H9 (cell line): ENCODE measurements around the gene WFIKKN1. TPM values are rescaled to one million over a fixed set of nuclear protein-coding genes. Genes with fewer than 3 reads are reported as not detected.

Experiments used
- DNase-seq: peaks from one replicate; pipeline ENCODE4 v3.0.0-alpha.2; 2017
- H2AFZ ChIP-seq: one replicate; pipeline ENCODE4 v1.6.1; 2013; ENCODE audit warnings: mild to moderate bottlenecking, low read length, control low read depth, moderate library complexity
- H2AK5ac ChIP-seq: 2 replicates; pipeline ENCODE4 v1.6.1; 2013; ENCODE audit warnings: low read length, control low read depth, mixed read lengths; ENCODE audit not compliant: insufficient read length
- H2BK120ac ChIP-seq: one replicate; pipeline ENCODE4 v1.6.1; 2013; ENCODE audit warnings: low read depth, mild to moderate bottlenecking, low read length, control low read depth, inconsistent platforms; ENCODE audit not compliant: poor library complexity, severe bottlenecking
- H2BK12ac ChIP-seq: 2 replicates; pipeline ENCODE4 v1.6.1; 2013; ENCODE audit warnings: low read length, control low read depth, mixed read lengths, low read depth; ENCODE audit not compliant: insufficient read length
- H2BK15ac ChIP-seq: 2 replicates; pipeline ENCODE4 v1.6.1; 2013; ENCODE audit warnings: low read depth, low read length, control low read depth
- H2BK20ac ChIP-seq: one replicate; pipeline ENCODE4 v1.6.1; 2013; ENCODE audit warnings: low read depth, mild to moderate bottlenecking, low read length, control low read depth, inconsistent platforms; ENCODE audit not compliant: poor library complexity, severe bottlenecking
- H2BK5ac ChIP-seq: 2 replicates; pipeline ENCODE4 v1.6.1; 2013; ENCODE audit warnings: low read length, control low read depth, mixed read lengths; ENCODE audit not compliant: insufficient read length
- H3K14ac ChIP-seq: 2 replicates; pipeline ENCODE4 v1.6.1; 2013; ENCODE audit warnings: low read length, control low read depth; ENCODE audit not compliant: insufficient read depth
- H3K18ac ChIP-seq: 2 replicates; pipeline ENCODE4 v1.6.1; 2013; ENCODE audit warnings: low read depth, mild to moderate bottlenecking, mixed read lengths, low read length, control low read depth; ENCODE audit not compliant: insufficient read length
- H3K23ac ChIP-seq: 2 replicates; pipeline ENCODE4 v1.6.1; 2013; ENCODE audit warnings: low read length, control low read depth, mixed read lengths, low read depth; ENCODE audit not compliant: insufficient read length
- H3K23me2 ChIP-seq: 2 replicates; pipeline ENCODE4 v1.6.1; 2013; ENCODE audit warnings: low read depth, mild to moderate bottlenecking, mixed read lengths, low read length, control low read depth; ENCODE audit not compliant: insufficient read length, poor library complexity, severe bottlenecking
- H3K27ac ChIP-seq: 2 replicates; pipeline ENCODE4 v1.5.1; 2013; ENCODE audit warnings: low read length, control low read depth, mixed read lengths, low read depth; ENCODE audit not compliant: insufficient read length
- H3K27me3 ChIP-seq: 2 replicates; pipeline ENCODE4 v1.6.1; 2013; ENCODE audit warnings: low read length, control low read depth, inconsistent platforms; ENCODE audit not compliant: insufficient read depth
- H3K4ac ChIP-seq: 2 replicates; pipeline ENCODE4 v1.6.1; 2013; ENCODE audit warnings: low read depth, mild to moderate bottlenecking, control low read depth, inconsistent platforms, low read length, moderate library complexity
- H3K4me1 ChIP-seq: 2 replicates; pipeline ENCODE4 v1.6.1; 2013; ENCODE audit warnings: low read length, control low read depth, inconsistent platforms; ENCODE audit not compliant: insufficient read depth
- H3K4me2 ChIP-seq: 2 replicates; pipeline ENCODE4 v1.6.1; 2013; ENCODE audit warnings: low read length, control low read depth, mixed read lengths; ENCODE audit not compliant: insufficient read length, insufficient read depth
- H3K56ac ChIP-seq: 2 replicates; pipeline ENCODE4 v1.6.1; 2013; ENCODE audit warnings: low read depth, mild to moderate bottlenecking, mixed read lengths, low read length, control low read depth; ENCODE audit not compliant: insufficient read length
- H3K79me1 ChIP-seq: 2 replicates; pipeline ENCODE4 v1.6.1; 2013; ENCODE audit warnings: low read depth, mild to moderate bottlenecking, moderate library complexity, low read length, control low read depth, inconsistent platforms; ENCODE audit not compliant: insufficient read depth, poor library complexity, severe bottlenecking
- H3K79me2 ChIP-seq: 2 replicates; pipeline ENCODE4 v1.6.1; 2013; ENCODE audit warnings: low read length, control low read depth, inconsistent platforms; ENCODE audit not compliant: insufficient read depth
- H3K9ac ChIP-seq: 2 replicates; pipeline ENCODE4 v1.6.1; 2013; ENCODE audit warnings: low read length, control low read depth, mixed read lengths; ENCODE audit not compliant: insufficient read length; ENCODE audit errors: extremely low read depth
- H3K9me3 ChIP-seq: one replicate; pipeline ENCODE4 v1.6.1; 2013; ENCODE audit warnings: low read depth, low read length, inconsistent platforms; ENCODE audit not compliant: control insufficient read depth
- H3T11ph ChIP-seq: one replicate; pipeline ENCODE4 v1.6.1; 2013; ENCODE audit warnings: mild to moderate bottlenecking, low read length, control low read depth, inconsistent platforms
- H4K20me1 ChIP-seq: one replicate; pipeline ENCODE4 v1.6.1; 2013; ENCODE audit not compliant: control insufficient read depth, insufficient read length, insufficient read depth
- H4K5ac ChIP-seq: 2 replicates; pipeline ENCODE4 v1.6.1; 2013; ENCODE audit warnings: low read depth, mild to moderate bottlenecking, mixed read lengths, low read length, control low read depth; ENCODE audit not compliant: insufficient read length
- H4K8ac ChIP-seq: replicated peaks from 2 replicates; pipeline ENCODE4 v1.6.1; 2013; ENCODE audit warnings: low read length, control low read depth, mixed read lengths, low read depth; ENCODE audit not compliant: insufficient read length
- H4K91ac ChIP-seq: 2 replicates; pipeline ENCODE4 v1.6.1; 2013; ENCODE audit warnings: low read depth, mild to moderate bottlenecking, moderate library complexity, mixed read lengths, low read length, control low read depth; ENCODE audit not compliant: insufficient read length
- H3K27ac Mint-ChIP-seq, 3 experiments: 2 replicates in 2 of 3; 3 replicates in 1 of 3; pipeline ENCODE4 v1.8.0; 2020 to 2021; ENCODE audit warnings: mixed read lengths in 3 of 3, mild to moderate bottlenecking in 1 of 3, moderate library complexity in 1 of 3
- H3K27me3 Mint-ChIP-seq: 2 replicates; pipeline ENCODE4 v1.8.0; 2021; ENCODE audit warnings: low read depth, mild to moderate bottlenecking, moderate library complexity, mixed read lengths
- H3K36me3 Mint-ChIP-seq, 3 experiments: 2 replicates in 2 of 3; 3 replicates in 1 of 3; pipeline ENCODE4 v1.8.0; 2020 to 2021; ENCODE audit warnings: low read depth in 3 of 3, mixed read lengths in 3 of 3; ENCODE audit not compliant: insufficient read depth in 1 of 3
- H3K4me1 Mint-ChIP-seq, 2 experiments: 2 replicates each; pipeline ENCODE4 v1.8.0; 2020; ENCODE audit warnings: mixed read lengths in 2 of 2
- H3K4me3 Mint-ChIP-seq, 2 experiments: 2 replicates in 1 of 2; 3 replicates in 1 of 2; pipeline ENCODE4 v1.8.0; 2020 to 2021; ENCODE audit warnings: mild to moderate bottlenecking in 2 of 2, mixed read lengths in 2 of 2, moderate library complexity in 1 of 2
- H3K9me3 Mint-ChIP-seq, 2 experiments: 2 replicates in 1 of 2; 3 replicates in 1 of 2; pipeline ENCODE4 v1.8.0; 2020; ENCODE audit warnings: mild to moderate bottlenecking in 2 of 2, mixed read lengths in 2 of 2, moderate library complexity in 1 of 2
- CTCF ChIP-seq: fragments of 200-600 bp; sonication (generic); conservative IDR thresholded peaks from 3 replicates; pipeline ENCODE4 v1.8.0; 2021; ENCODE audit warnings: antibody characterized with exemption, mild to moderate bottlenecking
- WGBS: extraction: QIAGEN DNeasy Blood & Tissue Kit; methylation state at CpG from one replicate; pipeline ENCODE4 v1.1.7; 2013; ENCODE audit warnings: missing lambda C conversion rate, low lambda C conversion rate, mixed read lengths; ENCODE audit not compliant: insufficient read length; ENCODE audit errors: extremely low coverage; 5-methylcytosine and 5-hydroxymethylcytosine counted together
- total RNA-seq: library from RNA; stranded (reverse); gene quantifications from 2 replicates; pipeline ENCODE4 v1.2.1, GENCODE V29; 2021

The WFIKKN1 gene
- total RNA-seq, 1 experiment from 2014 or later: 8.3 TPM

GRCh38 chr16:625117-625976 lies 5.4 kb upstream of the WFIKKN1 start:
- no peaks in the 10 kb centered on the region; the same call in 1 of the 2 replicates for H3K4me1 ChIP-seq
- H4K20me1 ChIP-seq: no peaks in the 10 kb centered on the region
- no peak overlapping the region for H4K91ac ChIP-seq
- no CpG with 5 or more reads among the region's 37 CpGs for WGBS
- Mint-ChIP-seq H3K9me3 (no peaks in the 10 kb centered on the region), H3K27ac (no peak overlapping the region), H3K4me1 (peaks cover 21 to 50% of the 10 kb centered on the region in 2 experiments), H3K36me3 (peaks cover 0 to 10% (median 0%) of the 10 kb centered on the region in 3 experiments; a peak in 3 of 7 replicates), H3K4me3 (no peak overlapping the region), H3K27me3 (no peaks in the 10 kb centered on the region)
- H3K79me2 ChIP-seq: no peaks in the 10 kb centered on the region
- no peak overlapping the region for H2AFZ ChIP-seq
- no peak for TF ChIP-seq CTCF
- H3K23me2 ChIP-seq: no peaks in the 10 kb centered on the region
- H3K79me1 ChIP-seq: no peaks in the 10 kb centered on the region
- H3K18ac ChIP-seq: no peak overlapping the region
- no peak overlapping the region for H3K23ac ChIP-seq
- no peak overlapping the region for H3K27ac ChIP-seq
- no peak overlapping the region for H2BK5ac ChIP-seq
- no peak overlapping the region for H3K4me2 ChIP-seq
- no peak overlapping the region for H4K5ac ChIP-seq
- no peak overlapping the region for H3K9ac ChIP-seq
- H2BK12ac ChIP-seq: no peak overlapping the region
- no peaks in the 10 kb centered on the region for H3K9me3 ChIP-seq
- no peak for DNase-seq
- H3K56ac ChIP-seq: no peak overlapping the region
- no peak overlapping the region for H2BK120ac ChIP-seq
- H3K27me3 ChIP-seq: no peaks in the 10 kb centered on the region
- H3T11ph ChIP-seq: no peak overlapping the region
- no peak overlapping the region for H3K14ac ChIP-seq
- no peak overlapping the region for H2BK15ac ChIP-seq
- no peak overlapping the region for H3K4ac ChIP-seq
- no peak overlapping the region for H2BK20ac ChIP-seq
- H2AK5ac ChIP-seq: no peak overlapping the region
- no peak overlapping the region for H4K8ac ChIP-seq
